ENCODE measurements around the gene UQCC2. TPM values are rescaled to one million over a fixed set of nuclear protein-coding genes. Genes with fewer than 3 reads are reported as not detected.

The UQCC2 gene
- total RNA-seq, 4 donors from 2014 or later = 21.1 to 74.7 (median 32.7) TPM

- peaks cover 12 to 17% of the 10 kb centered on the region in 2 donors for H3K36me3 ChIP-seq
- H3K27me3 ChIP-seq = no peaks in the 10 kb centered on the region
- TF ChIP-seq POLR2A (IDR thresholded peaks at IDR 0.05) (no peak), CTCF (IDR thresholded peaks at IDR 0.05) (no peak)
- no peaks in the 10 kb centered on the region for H3K9me3 ChIP-seq
- 91 to 92% methylated on average over 8 of the region's 8 CpGs for WGBS, 2 donors
- intact Hi-C loops (cut with DNase I) = no loop called here
- peaks cover 33 to 41% of the 10 kb centered on the region in 2 donors for H3K4me1 ChIP-seq
- no peak overlapping the region for H3K4me3 ChIP-seq (replicated peaks in 1 of 3)
- H3K27ac ChIP-seq = peak overlapping the region in 2 of 3 donors; percentile 66 to 90
- DNase-seq = no peak
Observed at GRCh38 chr6:33733709-33734007, 22.2 kb upstream of the UQCC2 start.

- H3K9me3 ChIP-seq = no peaks in the 10 kb centered on the region
- DNase-seq = no peak
- H3K36me3 ChIP-seq = peaks cover 12 to 17% of the 10 kb centered on the region in 2 donors
- H3K27ac ChIP-seq = peak overlapping the region in 2 of 3 donors; percentile 66 to 90
- 89 to 90% methylated on average over 12 to 13 of the region's 13 CpGs for WGBS, 2 donors
- no peaks in the 10 kb centered on the region for H3K27me3 ChIP-seq
- intact Hi-C loops (cut with DNase I) = no loop called here
- H3K4me3 ChIP-seq (replicated peaks in 1 of 3) = no peak overlapping the region
- peaks cover 36 to 46% of the 10 kb centered on the region in 2 donors for H3K4me1 ChIP-seq
- TF ChIP-seq POLR2A (IDR thresholded peaks at IDR 0.05) = no peak
- TF ChIP-seq CTCF (IDR thresholded peaks at IDR 0.05) = no peak
Observed at GRCh38 chr6:33732817-33733708, 21.6 kb upstream of the UQCC2 start.

- Histone ChIP-seq H3K4me1 (peaks cover 43 to 46% of the 10 kb centered on the region in 2 donors), H3K27me3 (no peaks in the 10 kb centered on the region), H3K9me3 (no peaks in the 10 kb centered on the region), H3K27ac (peak overlapping the region; percentile 25 to 90 (median 66)), H3K36me3 (peaks cover 9 to 17% of the 10 kb centered on the region in 2 donors), H3K4me3 (replicated peaks in 1 of 3) (no peak overlapping the region)
- no peak for DNase-seq
- 82 to 93% methylated on average over 4 to 6 of the region's 6 CpGs for WGBS, 2 donors
- intact Hi-C loops (cut with DNase I) = no loop called here
- TF ChIP-seq POLR2A (IDR thresholded peaks at IDR 0.05) = no peak
Observed at GRCh38 chr6:33732385-33732784, 20.9 kb upstream of the UQCC2 start.

- Histone ChIP-seq H3K36me3 (peaks cover 9 to 17% of the 10 kb centered on the region in 2 donors), H3K4me3 (replicated peaks in 1 of 3) (no peak overlapping the region), H3K27me3 (no peaks in the 10 kb centered on the region), H3K27ac (peak overlapping the region; percentile 66 to 90 (median 70)), H3K4me1 (peaks cover 44 to 46% of the 10 kb centered on the region in 2 donors), H3K9me3 (no peaks in the 10 kb centered on the region)
- intact Hi-C loops (cut with DNase I) = no loop called here
- 62 to 77% methylated on average over 9 of the region's 9 CpGs for WGBS, 2 donors
- TF ChIP-seq POLR2A (IDR thresholded peaks at IDR 0.05) = no peak
- TF ChIP-seq CTCF (IDR thresholded peaks at IDR 0.05) = no peak
- DNase-seq = peak; percentile 48 to 49
Observed at GRCh38 chr6:33731751-33732282, 20.3 kb upstream of the UQCC2 start.

- H3K9me3 ChIP-seq = no peaks in the 10 kb centered on the region
- peaks cover 9 to 17% of the 10 kb centered on the region in 2 donors for H3K36me3 ChIP-seq
- WGBS, 2 donors = 82 to 93% methylated on average over 5 to 6 of the region's 7 CpGs
- TF ChIP-seq CTCF (IDR thresholded peaks at IDR 0.05) = no peak
- TF ChIP-seq POLR2A (IDR thresholded peaks at IDR 0.05) = no peak
- H3K4me1 ChIP-seq = peaks cover 44 to 46% of the 10 kb centered on the region in 2 donors
- intact Hi-C loops (cut with DNase I) = no loop called here
- DNase-seq = no peak
- H3K27ac ChIP-seq = peak overlapping the region; percentile 66 to 90 (median 70)
- no peaks in the 10 kb centered on the region for H3K27me3 ChIP-seq
- no peak overlapping the region for H3K4me3 ChIP-seq (replicated peaks in 1 of 3)
Observed at GRCh38 chr6:33731035-33731434, 19.5 kb upstream of the UQCC2 start.
